DMS 273 (cell line): ENCODE measurements around the gene RRP9.
A peak's percentile ranks its signal among the peaks of the same experiment; 100 is the strongest.

Experiments
- DNase-seq: peaks from one replicate; lab custom pipeline; 2025; ENCODE audit not compliant: unreplicated experiment; lab: John Stamatoyannopoulos, UW

The RRP9 gene

DNA sequence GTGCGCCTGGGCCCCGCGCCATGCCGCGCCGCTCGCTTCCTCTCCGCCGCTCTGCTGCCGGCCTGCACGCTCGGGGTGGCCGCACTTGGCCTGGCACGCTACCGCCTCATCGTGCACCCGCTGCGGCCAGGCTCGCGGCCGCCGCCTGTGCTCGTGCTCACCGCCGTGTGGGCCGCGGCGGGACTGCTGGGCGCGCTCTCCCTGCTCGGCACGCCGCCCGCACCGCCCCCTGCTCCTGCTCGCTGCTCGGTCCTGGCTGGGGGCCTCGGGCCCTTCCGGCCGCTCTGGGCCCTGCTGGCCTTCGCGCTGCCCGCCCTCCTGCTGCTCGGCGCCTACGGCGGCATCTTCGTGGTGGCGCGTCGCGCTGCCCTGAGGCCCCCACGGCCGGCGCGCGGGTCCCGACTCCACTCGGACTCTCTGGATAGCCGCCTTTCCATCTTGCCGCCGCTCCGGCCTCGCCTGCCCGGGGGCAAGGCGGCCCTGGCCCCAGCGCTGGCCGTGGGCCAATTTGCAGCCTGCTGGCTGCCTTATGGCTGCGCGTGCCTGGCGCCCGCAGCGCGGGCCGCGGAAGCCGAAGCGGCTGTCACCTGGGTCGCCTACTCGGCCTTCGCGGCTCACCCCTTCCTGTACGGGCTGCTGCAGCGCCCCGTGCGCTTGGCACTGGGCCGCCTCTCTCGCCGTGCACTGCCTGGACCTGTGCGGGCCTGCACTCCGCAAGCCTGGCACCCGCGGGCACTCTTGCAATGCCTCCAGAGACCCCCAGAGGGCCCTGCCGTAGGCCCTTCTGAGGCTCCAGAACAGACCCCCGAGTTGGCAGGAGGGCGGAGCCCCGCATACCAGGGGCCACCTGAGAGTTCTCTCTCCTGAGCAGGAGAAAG lies 14.4 kb upstream of the RRP9 start:
- peak; percentile 11 for DNase-seq

DNA sequence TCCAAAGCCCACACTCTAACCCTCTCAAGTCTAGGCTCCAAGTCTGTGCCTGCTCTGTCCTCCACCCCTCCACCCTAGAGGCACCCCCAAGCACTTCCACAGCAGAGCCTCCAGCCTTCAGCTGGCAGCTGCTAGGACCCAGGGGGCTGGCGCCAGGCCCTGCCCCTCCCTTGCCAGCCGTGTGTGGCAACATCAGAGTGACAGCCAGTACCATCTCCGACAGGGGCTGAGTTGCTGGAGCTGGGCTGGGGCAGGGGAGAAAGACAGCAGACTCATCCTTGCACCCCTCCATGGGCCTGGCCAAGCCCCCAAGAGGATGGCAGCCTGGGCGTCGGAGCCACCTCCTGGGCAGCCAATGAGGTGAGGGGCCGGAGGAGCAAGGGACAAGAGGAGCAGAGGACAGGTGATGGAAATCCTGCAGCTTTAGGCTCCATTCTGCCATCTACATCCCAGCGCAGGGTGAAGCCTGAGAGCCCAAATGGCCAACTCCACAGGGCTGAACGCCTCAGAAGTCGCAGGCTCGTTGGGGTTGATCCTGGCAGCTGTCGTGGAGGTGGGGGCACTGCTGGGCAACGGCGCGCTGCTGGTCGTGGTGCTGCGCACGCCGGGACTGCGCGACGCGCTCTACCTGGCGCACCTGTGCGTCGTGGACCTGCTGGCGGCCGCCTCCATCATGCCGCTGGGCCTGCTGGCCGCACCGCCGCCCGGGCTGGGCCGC lies 13.6 kb upstream of the RRP9 start, which contains the start of gene GPR62:
GPR62 (plus strand) TSS at position 207 of the 718 bp plus-strand sequence; CDS start at position 479, 272 bp downstream.
- peak; percentile 46 for DNase-seq

DNA sequence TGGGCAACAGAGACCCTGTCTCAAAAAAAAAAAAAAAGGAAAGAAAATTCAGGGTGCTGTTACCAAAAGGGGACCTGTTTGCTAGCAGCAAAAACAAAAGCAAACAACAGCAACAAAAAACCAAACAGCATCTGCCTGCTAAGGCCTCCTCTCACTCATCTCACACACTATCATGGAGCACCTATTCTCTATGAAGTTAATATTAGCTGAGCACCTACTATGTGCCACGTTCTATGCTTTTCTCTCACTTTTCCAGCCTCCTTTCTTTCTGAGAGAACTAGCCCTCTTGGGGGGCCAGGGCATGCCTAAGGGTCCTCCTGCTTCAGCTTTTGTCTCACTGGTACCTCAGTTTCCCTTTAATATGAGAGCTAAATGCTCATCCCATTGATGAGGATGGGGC lies 13.0 kb upstream of the RRP9 start:
- no peak for DNase-seq

DNA sequence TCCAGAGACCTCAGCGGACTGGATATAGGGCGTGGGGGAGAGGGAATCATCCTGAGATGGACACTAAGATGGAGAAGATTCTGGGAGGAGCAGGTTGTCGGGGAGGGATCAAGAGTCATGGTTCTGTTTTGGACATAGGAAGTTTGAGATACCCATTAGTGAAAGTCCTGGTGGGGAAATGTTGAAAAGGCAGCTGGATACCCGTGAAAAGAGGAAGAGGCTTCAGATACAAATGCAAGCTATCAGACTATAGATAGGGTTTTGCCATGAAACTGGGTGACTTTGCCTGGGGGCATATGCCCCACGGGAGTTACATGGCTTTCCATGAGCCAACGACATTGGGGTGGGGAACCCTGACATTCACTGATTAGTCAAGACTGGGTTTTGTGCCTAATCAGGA lies 12.4 kb upstream of the RRP9 start:
- DNase-seq: no peak

DNA sequence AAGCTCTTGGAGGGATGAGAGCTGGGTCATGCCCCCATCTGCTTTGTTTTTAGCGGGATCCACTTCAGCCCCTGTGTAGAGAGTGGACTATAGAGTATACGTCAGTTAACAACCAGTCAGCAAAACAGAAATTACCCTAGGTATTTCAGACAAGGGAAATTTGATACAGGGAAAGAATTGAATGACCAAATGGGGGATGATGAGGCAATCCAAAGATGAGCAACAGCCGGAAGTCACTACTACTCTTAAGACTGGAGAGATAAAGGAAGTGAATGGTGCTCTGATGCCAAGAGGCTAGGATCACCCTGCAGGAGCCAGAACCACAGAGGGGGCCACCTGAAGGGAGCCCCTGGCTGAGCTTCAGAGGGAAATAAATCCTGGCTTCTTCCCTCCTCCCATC lies 11.7 kb upstream of the RRP9 start:
- DNase-seq: peak; percentile 26

DNA sequence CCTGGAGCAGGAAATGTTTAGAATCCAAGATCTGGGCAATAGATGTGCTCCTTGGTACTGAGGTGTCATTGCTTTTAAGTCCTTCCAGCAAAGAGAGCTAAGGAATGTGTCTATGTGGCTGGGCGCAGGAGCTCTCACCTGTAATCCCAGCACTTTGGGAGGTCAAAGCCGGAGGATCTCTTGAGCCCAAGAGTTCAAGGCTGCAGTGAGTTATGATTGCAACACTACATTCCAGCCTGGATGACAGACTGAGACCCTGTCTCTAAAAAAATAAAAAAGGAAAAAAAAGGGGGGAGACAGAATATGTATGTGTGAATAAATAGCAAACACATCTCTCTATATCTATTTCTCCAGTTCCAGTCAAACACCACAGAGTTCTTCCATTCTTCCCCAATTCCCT lies 9.2 kb upstream of the RRP9 start:
- no peak for DNase-seq

DNA sequence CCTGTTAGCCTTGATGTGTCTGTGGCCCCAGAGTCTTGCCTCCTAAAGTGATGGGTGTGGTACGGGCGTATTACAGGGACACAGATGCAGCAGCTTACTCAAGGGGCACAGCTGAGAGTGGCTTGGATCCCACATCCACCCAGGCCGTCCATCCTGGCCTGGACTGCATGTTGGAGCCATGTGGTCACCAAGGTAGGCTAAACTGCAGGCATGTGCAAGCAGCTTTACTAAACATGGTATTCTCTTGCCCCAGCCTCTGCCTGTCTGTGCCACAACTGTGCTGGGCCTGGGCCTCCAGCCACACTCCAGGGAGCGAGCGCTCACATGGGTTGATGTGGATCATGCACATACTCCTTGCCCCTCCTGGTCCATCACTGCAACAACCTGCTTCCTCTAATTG lies 7.4 kb upstream of the RRP9 start:
- no peak for DNase-seq

DNA sequence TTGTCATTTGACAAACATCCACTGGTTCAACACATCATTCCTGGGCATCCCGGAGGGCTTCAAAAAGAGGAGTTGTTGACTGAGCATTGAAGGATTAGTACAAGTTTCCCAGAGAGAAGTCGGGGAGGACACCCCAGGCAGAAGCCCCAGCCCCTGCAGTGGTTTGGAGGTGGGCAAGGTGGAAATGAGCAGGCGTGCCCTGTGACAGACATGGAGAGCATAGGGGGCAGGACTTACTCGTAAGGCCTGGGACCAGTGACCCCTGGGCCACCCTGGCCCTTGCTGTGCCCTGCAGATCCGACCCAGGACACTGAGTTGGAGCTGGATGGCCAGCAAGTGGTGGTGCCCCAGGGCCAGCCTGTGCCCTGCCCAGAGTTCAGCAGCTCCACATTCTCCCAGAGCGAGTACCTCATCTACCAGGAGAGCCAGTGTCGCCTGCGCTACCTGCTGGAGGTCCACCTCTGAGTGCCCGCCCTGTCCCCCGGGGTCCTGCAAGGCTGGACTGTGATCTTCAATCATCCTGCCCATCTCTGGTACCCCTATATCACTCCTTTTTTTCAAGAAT lies 6.4 kb upstream of the RRP9 start:
- DNase-seq: no peak

DNA sequence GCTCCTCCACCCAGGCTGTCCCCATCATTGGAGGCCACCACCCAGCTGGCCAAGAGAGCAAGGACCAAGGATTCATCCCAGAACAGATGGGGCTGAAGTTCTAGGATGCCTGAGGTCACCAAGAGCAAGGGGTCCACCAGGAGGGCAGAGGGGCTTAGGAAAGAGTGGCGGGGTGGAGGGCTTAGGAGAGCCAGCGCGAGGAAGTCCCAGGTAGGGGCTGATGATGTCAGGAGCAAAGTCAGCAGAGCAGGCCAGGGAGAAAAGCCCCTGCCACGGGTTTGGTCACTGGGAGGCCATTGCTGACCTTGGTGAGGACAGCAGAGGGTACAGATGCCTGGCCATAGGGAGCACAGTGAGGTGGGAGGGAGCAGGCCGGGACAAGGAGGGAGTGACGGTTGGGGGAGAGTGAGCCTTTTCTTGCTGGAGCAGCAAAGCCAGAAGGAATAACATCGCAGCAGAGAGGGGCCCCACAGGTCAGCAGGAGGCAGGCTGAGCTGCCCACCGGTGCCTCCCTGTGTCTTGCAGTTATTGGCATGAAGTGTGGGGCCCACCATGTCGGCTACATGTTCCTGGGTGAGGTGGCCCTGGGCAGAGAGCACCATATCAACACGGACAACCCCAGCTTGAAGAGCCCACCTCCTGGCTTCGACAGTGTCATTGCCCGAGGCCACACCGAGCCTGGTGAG lies 5.7 kb upstream of the RRP9 start:
- no peak for DNase-seq

DNA sequence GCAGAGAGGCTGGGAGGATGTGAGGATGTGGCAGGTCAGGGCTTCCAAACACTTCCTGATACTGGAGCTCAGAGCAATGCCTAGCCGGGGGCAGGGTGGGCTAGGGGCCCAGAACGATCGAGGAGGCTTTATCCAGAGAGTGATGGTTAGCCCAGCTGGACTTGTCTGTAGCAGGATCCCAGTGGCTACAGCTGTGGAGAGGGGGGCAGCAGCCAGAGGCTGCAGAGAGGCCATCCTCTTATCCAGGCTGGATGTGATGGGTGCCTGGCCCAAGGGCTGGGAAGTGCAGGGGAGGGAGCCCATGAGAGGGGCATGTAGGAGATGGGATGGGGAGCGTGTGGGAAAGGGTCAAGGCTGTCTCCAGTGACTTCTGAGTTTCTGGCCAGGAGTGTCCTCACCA lies 5.1 kb upstream of the RRP9 start:
- no peak for DNase-seq

DNA sequence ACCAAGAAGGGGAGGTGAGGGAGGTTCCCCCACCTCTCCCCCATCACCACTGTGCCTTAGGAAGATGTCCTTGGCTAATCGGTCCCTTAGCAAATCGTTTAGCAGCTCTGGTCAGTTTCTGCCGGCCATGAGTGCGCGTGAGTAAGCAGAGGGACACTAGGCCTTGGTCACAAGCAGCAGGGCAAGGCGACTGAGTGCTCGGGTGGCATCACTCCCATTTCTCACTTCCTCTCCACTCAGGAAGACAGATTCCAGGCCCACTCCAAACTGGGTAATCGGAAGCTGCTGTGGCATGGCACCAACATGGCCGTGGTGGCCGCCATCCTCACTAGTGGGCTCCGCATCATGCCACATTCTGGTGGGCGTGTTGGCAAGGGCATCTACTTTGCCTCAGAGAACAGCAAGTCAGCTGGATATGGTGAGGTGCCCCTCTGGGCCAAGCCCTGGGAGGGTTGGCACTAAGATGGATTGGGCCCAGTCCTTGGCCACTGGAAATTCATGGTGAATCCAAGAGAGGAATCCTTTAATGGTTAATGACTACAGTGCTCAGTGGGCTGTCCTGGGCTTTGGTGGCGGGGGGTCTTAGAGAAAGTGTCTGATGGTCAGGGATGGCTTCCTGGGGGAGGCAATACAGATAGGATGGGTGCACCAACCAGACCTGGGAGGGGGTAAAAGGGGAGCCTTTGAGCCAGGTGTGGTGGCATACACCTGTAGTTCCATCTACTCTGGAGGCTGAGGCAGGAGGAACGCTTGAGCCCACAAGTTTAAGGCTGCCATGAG lies 4.4 kb upstream of the RRP9 start:
- DNase-seq: no peak

DNA sequence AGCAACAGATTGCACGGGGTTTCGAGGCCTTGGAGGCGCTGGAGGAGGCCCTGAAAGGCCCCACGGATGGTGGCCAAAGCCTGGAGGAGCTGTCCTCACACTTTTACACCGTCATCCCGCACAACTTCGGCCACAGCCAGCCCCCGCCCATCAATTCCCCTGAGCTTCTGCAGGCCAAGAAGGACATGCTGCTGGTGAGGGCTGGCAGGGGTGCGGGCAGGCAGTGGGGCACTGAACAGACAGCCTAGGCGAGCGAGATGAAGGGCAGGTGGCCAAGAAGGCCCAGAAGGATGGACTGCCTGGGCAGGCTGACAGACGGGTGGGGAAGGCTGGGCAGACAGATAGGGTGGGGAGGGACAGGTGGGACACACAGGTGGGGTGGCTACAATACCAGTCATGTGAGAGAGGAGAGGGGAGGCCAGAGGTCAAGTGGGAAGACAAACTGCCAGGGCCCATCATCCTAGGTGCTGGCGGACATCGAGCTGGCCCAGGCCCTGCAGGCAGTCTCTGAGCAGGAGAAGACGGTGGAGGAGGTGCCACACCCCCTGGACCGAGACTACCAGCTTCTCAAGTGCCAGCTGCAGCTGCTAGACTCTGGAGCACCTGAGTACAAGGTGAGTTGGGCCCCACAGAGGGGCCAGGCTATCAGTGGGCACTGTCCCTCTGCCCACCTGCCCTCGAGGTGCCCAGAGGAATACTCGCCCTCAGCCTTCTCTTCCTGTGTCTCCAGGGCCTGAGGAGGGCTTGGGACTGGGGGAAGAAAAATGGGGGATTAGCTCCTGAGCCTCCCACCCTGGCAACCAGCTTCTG lies 3.5 kb upstream of the RRP9 start:
- no peak for DNase-seq

DNA sequence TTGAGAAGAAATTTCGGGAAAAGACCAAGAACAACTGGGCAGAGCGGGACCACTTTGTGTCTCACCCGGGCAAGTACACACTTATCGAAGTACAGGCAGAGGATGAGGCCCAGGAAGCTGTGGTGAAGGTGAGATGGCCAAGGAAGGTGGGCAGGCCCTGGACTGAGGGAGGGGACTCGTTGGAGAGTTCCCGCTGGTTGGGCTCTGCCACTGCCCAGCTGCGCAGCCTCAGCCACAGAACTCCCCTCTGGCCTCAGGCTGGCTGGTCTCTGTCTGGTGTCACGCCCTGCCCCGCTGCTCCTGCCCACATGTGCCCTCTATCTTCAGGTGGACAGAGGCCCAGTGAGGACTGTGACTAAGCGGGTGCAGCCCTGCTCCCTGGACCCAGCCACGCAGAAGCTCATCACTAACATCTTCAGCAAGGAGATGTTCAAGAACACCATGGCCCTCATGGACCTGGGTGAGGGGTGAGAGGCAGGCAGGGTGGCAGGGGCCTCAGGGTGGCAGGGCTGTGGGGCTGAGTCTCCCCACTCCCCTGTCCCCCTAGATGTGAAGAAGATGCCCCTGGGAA lies 2.8 kb upstream of the RRP9 start:
- no peak for DNase-seq

DNA sequence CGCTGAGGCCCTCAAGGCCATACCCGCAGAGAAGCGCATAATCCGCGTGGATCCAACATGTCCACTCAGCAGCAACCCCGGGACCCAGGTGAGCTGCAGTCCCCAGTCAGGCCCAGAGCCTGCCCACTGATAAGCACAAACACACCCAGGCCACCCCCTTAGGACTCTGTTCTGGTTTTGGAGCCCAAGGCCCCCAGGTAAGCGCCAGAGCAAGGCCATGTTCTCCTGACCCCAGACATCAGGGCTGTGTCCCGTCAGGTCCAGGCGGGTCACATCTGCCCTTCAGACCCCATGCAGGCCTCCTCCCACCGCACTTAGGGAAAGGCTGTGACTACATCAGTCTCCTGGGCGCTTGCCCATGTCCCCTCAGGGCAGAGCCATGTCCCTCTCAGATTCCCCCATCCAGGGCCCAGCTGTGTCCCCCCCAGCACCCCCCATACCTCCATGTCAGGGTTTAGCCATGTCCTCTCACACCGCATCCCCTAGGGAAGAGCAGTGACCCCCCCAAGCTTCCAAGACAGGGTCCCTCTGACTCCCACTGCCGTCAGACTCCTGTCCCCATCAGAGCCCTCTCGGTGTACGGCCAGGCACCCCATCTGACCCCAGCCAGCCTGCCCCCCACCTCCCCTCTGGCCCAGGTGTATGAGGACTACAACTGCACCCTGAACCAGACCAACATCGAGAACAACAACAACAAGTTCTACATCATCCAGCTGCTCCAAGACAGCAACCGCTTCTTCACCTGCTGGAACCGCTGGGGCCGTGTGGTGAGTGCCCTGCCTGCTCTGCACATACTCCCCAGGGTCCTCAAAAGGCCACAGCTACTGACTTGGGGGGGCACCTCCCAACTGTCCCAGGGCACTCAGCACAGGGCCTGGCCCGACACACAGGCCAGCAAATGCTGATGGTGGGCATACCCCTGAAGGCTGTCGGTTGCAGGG lies 2.0 kb upstream of the RRP9 start:
- DNase-seq: no peak

DNA sequence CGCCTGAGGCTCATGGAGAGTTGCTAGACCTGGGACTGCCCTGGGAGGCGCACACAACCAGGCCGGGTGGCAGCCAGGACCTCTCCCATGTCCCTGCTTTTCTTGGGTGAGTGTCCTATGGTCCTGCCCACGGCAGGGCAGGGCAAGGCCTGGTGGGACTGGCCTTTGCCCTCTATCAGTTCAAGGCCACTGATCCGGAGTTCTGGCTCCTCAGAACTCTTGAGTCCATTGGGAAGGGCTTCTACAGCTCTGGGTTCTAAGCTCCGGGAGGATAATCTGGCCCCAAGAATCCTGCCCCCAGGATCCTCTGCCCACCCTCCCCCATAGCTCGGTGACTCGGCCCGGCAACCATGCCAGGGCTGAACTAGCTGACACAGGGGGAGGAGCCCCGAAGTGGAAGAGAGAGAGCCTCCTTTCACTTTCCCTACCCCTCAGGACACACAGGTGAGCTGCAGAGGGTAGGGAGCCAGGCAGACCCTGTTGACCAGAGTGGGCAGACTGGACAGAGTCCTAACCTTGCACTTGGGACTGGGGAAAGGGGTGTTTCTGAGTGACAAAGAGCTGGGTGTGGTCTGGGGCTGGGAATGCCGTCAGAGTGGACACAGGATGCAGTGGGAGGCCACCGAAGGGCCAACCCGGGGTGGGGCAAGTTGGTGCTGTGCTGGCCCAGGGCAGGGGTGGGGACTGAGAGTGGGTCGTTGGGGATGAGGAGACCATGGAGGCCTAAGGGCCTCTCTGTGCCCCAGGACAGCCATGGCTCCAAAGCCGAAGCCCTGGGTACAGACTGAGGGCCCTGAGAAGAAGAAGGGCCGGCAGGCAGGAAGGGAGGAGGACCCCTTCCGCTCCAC lies 1.1 kb upstream of the RRP9 start:
- DNase-seq: peak; percentile 46

DNA sequence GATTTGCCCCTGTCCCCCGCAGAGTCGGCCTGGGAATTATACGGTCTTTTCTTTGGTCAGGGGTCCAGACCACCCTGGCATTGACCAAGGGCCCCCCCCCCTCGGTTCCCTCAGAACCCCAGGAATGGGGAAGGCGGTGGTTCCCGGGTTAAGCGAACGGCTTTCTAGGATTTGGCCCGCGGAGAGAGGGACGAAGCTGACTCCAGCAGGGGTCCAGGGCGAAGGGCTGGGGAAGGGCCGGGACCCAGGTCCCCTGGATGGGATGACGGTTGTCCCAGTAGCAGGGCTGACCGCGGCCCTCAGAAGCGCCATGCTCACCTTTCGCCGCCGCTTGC lies 274 bp downstream of the RRP9 start:
- no peak for DNase-seq

DNA sequence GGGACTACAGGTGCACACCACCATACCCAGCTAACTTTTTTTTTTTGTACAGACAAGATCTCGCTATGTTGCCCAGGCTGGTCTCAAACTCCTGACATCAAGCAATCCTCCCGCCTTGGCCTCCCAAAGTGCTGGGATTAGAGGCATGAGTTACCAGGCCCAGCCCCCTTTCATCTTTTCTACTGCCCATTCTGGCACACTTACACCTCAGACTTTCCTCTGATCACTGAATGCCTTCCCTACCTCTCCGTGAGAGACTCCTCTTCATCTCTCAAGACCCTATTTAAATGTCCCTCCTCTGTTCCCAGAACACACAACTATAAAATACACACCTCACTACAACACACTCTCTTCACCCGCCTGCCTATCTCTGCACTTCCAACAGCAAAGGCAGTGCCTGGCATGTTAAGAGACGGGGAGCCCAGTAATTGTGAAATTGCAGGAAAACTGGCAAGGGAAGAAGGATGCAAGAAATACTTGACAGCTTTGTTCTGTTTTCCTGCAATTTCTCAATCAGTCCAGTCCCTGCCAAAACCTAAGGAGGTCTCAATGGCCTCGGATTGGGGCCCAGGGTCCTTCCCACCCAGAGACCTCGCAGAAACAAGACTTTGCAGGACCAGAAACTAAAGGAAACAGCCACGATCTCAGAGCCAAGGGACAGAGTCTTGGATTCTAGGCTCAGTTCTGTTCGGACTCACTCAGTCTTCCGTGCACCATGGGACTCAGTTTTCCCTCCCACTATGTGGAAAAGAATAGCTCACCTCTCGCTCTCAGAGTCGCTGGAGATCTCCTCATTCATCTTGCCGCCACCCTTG lies 849 bp downstream of the RRP9 start:
- DNase-seq: no peak
